ENCODE measurements around the gene DMXL1.
A peak's percentile ranks its signal among the peaks of the same experiment; 100 is the strongest.

Gene DMXL1

DNA sequence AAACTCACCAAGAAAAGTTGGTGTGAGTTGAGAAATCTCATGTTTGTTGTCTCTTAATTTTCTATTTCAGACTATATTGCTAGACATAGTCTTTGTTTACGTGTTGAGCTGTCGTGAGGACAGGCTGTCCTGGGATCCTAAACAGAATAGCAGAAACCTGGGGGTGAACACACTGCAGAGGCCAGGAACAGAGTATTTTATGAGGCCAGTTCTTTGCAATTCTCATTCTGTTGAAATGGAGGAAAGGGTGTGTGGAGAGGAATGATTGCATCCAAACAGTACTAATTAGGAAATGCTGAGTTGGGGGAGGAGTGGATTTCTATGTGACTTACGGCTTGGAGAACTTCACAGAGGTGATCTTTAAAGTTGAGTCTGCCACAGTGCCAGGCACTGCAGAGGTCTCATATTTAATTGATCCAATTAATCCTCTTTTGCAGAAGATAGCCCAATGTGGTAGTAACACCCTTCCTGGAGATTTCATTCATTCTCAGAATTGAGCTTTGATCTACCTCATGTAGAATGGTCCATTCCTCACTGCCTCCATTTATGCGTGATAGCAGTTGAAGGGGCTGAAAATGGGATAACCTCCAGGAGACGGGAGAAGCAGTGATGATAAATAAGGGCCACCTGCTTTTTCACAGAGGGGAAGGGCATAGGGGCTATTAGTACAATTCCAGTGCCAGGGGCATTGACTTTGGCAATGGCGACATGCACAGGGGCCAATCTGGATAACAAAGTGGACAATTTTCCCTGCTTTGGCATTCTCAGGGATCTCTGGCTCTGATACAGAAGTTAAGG lies 200.3 kb downstream of the DMXL1 start:
- no peak for DNase-seq

DNA sequence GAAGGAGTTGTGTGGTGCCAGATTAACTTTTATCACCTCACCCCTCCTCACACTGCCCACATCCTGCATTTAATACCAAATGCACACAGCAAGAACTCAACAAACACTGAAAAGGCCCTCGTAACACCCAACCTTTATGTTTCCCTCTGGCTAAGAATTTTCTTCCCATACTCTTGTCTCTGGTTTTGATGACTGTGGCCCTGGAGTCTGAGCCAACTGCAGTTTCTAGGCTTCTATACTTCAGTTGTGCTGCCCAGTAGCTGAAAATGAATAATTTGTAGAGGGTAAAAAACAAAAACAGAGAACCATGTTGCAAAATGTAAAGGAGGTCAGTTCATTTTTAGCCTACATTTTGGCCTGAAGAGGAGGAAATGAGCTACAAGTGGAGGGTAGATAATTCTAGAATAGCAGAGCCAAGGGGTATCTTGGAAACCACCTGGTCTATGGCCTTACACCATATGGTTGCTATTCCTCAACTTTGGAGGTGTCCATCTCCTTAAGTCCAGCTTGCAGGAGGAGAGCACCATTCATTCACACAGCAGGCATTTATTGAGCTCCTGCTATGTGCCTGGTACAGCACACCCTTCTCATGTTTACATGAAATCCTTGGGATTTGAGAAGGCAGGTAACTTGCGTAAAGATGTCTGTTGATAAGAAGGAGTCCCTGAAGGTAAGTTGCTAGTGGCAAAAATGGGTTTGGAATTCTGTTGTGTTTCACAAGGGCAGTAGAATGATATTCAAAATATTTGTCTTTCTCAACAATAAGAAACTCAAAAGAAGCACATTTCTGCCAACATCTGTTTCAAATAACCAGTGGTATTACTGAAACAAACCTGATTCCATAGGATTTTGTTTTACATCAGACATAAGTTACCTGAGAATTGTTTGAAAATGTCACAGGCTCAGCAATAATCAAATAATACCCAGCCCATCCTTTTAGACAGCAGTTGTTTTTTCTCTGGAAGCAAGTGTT lies 201.2 kb downstream of the DMXL1 start:
- no peak for DNase-seq

DNA sequence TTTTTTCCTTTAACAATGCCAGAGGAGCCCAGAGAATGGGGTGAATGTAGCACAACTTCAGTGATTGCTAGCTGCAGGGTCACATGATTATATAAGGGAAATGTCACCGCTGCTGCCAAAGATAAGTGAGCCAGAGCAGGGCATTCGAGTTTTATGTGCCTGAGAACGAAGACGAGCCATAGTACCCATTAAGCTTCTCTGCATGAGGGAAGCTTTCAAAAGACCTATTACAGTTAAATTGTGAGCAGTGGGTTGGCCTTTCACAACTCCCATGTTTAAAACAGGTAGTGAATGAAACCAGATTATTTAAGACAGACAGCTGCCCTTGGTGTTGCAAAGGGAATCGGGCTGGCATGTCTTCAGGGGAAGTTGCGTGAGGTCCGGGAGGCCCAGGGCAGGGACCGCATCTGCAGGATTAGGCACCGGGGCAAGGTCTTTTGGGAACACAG lies 202.5 kb downstream of the DMXL1 start:
- no peak for DNase-seq

DNA sequence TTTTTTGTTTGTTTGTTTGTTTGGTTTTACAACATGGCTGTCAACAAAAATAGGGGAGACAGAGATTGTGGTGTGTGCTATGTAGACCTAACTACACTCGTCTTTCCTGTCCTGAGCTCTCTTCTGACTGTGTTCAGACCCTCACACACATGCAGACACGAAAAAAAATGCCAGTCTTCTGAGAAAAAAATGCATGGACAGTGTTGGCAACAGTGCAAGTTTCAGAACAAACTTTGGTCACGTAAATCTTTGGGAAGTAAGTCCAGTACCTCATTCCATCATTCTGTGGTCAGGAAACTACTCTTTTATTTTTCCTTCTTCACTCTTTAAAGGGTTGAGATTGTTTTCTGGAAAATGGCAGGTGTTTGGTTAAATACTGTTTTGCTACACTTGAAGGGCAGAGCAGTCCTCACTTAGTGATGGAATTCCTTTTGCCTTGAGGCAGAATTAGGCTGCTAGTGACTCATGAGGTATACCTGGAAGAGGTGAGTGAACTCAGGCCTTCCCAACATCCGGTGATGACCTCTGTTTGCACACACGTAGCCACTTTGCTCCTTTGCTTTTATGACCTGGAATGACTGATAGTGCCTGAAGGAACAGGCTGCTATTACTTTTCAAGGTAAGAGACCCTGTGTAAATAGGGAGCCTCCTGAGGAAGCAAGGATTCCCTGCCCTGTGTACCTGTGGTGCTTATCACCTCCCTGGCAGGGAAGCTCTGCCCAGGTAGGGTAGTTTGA lies 203.3 kb downstream of the DMXL1 start:
- DNase-seq = peak; percentile 76

- no peak for DNase-seq
Measured at GRCh38 chr5:119274767-119275130, 203.9 kb downstream of the DMXL1 start.

GRCh38 chr5:119275146-119275545 lies 204.3 kb downstream of the DMXL1 start:
- peak; percentile 27 for DNase-seq

DNA sequence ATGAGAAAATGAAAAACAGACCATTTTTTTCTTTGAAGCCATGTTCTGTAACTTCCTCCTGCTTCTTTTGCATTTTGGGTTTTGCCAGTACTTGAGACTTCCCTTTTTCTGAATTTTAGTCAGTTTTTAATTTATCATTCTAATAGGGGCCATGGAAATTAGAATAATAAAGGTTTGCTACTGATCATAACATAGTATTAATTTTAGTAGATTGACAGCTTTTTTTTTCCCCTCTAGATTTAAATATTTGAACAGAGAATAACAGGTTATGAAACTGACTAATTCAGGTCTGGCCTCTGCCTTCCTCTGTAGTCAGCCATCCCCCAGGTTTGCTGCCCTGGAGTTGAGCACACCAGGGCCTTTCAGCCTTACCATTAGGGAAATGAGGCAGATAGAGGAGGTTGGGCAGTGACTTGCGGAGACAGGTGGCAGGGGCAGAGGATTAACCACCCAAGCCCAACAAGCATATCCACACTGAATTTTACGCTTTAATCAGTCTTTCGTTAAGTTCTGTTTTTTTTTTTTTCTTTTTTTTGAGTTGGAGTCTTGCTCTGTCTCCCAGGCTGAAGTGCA lies 204.8 kb downstream of the DMXL1 start:
- no peak for DNase-seq

- DNase-seq = no peak
Measured at GRCh38 chr5:119276978-119277377, 206.1 kb downstream of the DMXL1 start.

GRCh38 chr5:119279093-119279492 lies 208.2 kb downstream of the DMXL1 start:
- DNase-seq = no peak

GRCh38 chr5:119280380-119280779 lies 209.5 kb downstream of the DMXL1 start:
- DNase-seq = no peak

- DNase-seq = no peak
Measured at GRCh38 chr5:119282628-119283027, 211.7 kb downstream of the DMXL1 start.

DNA sequence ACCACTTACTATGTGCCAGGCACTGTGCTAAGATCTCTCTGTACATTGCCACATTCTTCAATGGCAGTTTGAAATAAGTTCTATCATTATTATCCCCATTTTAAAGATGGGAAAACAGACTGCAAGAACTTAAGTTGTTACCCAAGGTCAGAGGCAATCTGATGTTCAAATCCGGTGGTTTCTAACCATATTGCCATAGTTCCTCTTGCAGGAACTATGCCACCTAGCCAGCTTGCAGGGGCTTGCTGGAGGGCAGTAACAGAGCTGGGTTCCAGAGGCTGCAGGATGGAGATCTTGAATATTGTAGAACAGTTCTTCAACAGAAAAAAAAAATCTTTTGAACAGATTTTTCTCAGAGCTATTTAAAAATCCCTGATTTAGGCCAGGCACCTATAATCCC lies 213.1 kb downstream of the DMXL1 start:
- DNase-seq = no peak

- no peak for DNase-seq
Measured at GRCh38 chr5:119285070-119285916, 214.4 kb downstream of the DMXL1 start.

DNA sequence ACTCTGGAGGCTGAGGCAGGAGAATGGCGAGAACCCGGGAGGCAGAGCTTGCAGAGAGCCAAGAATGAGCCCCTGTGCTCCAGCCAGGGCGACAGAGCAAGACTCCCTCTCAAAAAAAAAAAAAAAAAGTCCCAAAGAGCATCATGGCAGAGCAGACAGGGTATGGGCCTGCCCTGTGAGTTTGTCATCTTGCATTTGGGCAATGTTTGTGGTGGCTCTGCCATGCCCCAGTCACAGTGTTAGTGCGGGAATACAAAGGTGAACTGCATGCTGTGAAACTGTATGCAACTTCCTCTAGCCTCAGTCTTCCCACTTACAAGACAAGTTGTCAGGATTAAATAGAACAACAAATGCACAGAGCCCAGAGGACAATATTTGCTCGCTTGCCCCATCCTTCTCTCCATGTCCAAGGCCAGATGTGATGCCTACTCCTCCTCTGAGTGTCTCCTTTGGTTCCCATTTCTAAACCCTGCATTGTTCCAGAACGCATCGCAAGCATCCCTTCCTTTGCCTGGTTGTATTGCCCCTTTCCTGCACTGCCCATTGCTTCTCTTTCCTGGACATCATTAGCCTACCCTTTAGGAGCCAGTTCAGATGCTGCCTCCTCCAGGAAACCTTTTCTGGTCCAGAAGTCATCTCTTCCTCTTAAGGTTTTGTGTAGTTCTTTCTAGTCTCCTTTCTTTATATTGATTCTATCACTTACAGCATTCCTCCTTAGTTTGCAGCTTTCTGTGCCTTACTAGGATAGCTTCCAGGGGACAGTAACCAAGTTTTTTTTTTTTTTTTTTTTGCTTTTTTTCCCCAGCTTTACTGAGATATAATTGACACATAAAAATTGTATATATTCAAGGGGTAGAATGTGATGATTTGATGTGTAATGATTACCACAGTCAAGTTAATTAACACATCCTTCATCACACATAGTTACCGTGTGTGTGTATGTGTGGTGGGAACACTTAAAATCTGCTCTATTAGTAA lies 215.9 kb downstream of the DMXL1 start:
- DNase-seq = no peak

DNA sequence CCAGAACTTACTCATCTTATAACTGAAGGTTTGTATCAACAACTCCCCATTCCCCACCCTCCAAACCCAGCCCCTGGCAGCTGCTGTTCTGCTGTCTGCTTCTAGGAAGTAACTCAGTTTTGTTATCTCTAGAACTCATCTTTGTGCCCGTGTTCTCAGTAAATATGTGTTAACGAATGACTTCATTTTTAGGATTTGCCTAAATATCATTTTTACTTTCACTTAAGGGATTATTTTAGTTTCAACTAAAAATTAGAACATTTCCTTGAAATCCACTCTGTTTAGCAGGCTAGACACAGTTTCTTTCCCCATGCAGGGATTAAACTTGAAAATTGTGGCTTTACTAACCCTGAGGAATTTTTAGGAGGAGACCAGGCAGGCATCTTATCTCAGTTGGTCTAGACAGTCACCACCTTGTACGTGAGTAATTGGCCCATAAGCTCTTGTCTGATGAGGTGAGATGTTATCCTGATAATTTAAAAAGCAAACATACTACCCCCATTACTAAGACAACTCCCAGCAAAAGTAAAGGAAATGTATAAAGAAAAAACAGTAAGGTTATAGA lies 216.7 kb downstream of the DMXL1 start:
- no peak for DNase-seq

GRCh38 chr5:119288379-119289033 lies 217.6 kb downstream of the DMXL1 start:
- no peak for DNase-seq

DNA sequence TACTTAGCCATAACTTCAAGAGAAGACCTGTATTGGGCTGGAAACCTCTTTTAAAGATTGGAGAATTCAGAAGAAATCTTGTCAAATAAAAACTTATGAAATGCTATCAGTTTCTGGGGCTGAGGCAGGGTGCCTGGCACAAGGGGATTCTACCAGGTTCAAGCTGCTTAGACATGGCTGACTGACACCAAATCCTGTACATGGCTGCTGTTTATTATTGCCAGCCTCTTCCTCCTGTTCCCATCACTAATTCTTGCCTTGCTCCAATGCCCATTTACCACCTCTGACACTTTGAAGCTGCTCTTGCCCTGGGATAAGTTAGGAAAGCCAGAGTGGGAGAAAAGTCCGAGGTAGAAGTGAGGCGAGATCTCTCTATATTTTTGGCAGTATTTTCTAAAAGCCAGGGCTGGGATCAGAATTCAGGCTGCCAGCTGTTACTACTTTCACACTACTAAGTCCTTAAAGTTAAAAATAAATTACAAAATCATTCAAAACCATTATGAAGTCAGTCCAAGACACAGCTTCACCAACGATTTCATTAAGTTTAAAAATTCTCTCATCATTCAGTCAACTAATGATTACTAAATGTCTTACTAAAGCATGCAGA lies 218.7 kb downstream of the DMXL1 start:
- DNase-seq = no peak

DNA sequence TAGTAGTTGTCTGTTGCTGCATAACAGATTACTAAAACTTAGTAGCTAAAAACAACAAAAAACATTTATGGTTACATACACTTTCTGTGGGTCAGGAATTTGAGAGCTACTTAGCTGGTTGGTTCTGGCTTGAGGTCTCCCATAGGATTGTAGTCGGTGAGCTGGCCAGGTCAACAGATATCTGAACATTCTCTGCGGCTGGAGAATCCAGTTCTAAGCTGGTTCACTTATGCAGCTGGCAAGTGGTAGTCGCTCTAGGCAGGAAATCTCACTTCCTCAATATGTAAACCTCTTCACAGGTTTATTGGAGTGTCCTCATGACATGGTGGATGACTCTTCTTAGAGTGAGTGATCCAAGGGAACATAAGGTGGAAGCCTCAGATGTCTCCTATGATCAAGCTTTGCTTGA lies 219.3 kb downstream of the DMXL1 start:
- peak; percentile 91 for DNase-seq

- DNase-seq = peak; percentile 37
Measured at GRCh38 chr5:119290607-119291006, 219.7 kb downstream of the DMXL1 start.

Measured in DMS53 (cell line).